ENCODE data around the gene FHDC1.

Gene FHDC1

DNA sequence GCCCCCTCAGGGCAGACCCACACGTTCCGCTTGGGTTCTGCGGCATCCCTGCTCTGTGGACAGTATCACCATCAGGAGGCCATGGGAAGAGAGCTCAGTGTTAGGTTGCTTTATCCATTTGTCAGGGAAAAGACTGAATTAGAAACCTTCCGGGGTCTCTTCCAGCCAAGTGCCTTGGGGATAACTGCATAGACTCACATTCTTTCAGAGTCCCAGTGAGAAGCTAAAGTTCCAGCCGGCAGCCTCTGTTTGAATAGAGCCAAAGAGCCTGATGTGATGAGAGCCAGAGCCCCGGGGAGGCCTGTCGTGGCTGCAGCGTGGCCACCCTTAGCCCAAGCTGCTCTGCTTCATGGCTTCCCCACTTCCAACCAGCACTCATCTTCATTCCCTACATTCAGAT, 85.2 kb downstream of the FHDC1 start:
- no peak overlapping the region for H2BK5ac ChIP-seq (ENCODE audit: low read depth, low read length, poor library complexity, severe bottlenecking)
- 92% methylated on average over 8 of the region's 8 CpGs for whole genome bisulfite sequencing
- H4K8ac ChIP-seq (ENCODE audit: low read length) = no peak overlapping the region

DNA sequence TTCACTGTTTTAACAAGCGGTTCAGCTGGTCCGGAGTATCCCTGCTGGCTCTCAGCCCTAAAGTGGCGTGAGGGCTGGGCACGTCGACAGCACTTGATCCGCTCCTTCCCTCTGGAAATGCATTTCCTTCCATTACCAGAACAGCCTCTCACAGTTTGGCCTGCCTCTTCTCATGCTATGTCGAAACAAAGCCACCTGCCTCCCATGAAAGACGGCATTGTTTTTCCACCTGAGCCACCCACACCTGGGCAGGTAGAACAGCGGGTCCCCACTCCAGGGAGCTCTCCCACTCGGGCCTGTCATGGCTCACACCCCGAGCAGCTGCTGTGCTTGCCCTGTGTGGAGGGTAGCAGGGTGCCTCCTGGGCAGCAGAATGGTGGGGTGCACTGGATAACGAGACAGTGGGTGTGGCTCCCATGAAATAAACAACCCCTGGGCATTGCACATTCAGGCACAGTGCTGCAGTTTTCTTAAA, 86.2 kb downstream of the FHDC1 start:
- 87% methylated on average over 12 of the region's 12 CpGs for WGBS

More for the DNA sequence above, 85.2 kb downstream of the FHDC1 start:
- Histone ChIP-seq H2AFZ (ENCODE audit: low read depth, low read length) (no peak overlapping the region), H4K91ac (ENCODE audit: low read length) (no peak overlapping the region), H3K9ac (ENCODE audit: low read length) (no peak overlapping the region), H2AK5ac (ENCODE audit: low read length, severe bottlenecking) (no peak overlapping the region), H3K36me3 (ENCODE audit: control insufficient read depth in 1 of 2, insufficient read depth in 2 of 2, low read depth in 1 of 2, low read length in 2 of 2) (no peaks in the 10 kb centered on the region), H3K18ac (ENCODE audit: low read depth in 1 of 2, low read length in 2 of 2) (no peak overlapping the region), H3K27ac (ENCODE audit: low read length, poor library complexity, severe bottlenecking) (no peak overlapping the region), H3K4me2 (ENCODE audit: low read length, poor library complexity, severe bottlenecking) (no peak overlapping the region), H3K9me3 (ENCODE audit: control insufficient read depth, low read length) (no peaks in the 10 kb centered on the region), H3K27me3 (ENCODE audit: control insufficient read depth in 1 of 2, insufficient read depth in 1 of 2, low read length in 2 of 2) (peaks cover 0 to 52% of the 10 kb centered on the region in 2 experiments), H3K4me3 (ENCODE audit: insufficient read depth in 1 of 2, low read depth in 1 of 2, low read length in 2 of 2) (peak overlapping the region in 1 of 2 experiments; percentile 4), H3K79me1 (replicated peaks; ENCODE audit: low read length, poor library complexity, severe bottlenecking) (no peaks in the 10 kb centered on the region), H3K4me1 (ENCODE audit: control insufficient read depth, insufficient read depth, low read depth, low read length) (peaks cover 1% of the 10 kb centered on the region), H2BK15ac (ENCODE audit: low read depth, poor library complexity, severe bottlenecking) (no peak overlapping the region), H3K4ac (ENCODE audit: low read depth in 1 of 2, low read length in 2 of 2) (no peak overlapping the region), H3K14ac (ENCODE audit: low read length in 2 of 2) (no peak overlapping the region), H2BK12ac (ENCODE audit: low read length in 2 of 2) (no peak overlapping the region), H3K23ac (ENCODE audit: low read length in 2 of 2) (no peak overlapping the region), H2BK120ac (ENCODE audit: low read depth, low read length) (no peak overlapping the region)
- DNase-seq = no peak

DNA sequence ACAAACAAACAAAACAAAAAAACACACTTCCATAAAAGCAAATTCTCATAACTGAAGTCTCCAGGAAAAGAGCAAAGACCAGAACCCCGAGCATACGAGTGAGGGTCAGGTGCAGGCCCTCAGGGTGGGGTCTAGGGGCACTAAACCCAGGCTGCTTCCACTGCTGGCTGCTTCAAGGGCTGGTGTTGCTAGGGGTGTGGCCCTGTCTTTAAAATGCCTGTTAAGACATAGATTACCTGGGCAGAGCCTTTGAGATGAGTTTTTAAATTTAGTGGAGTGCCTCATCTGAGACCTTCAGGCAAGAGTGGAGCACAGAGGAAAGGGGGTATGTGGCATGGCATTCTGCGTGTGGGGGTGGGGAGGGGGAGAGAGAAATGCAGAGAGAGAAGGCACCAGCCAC, 87.0 kb downstream of the FHDC1 start:
- no peak for DNase-seq
- Histone ChIP-seq H3K9ac (ENCODE audit: low read length) (no peak overlapping the region), H4K8ac (ENCODE audit: low read length) (no peak overlapping the region), H2BK15ac (ENCODE audit: low read depth, poor library complexity, severe bottlenecking) (no peak overlapping the region), H2BK120ac (ENCODE audit: low read depth, low read length) (no peak overlapping the region), H3K4me1 (ENCODE audit: control insufficient read depth, insufficient read depth, low read depth, low read length) (peaks cover 1% of the 10 kb centered on the region), H3K36me3 (ENCODE audit: control insufficient read depth in 1 of 2, insufficient read depth in 2 of 2, low read depth in 1 of 2, low read length in 2 of 2) (no peaks in the 10 kb centered on the region), H3K27me3 (ENCODE audit: control insufficient read depth in 1 of 2, insufficient read depth in 1 of 2, low read length in 2 of 2) (peaks cover 0 to 44% of the 10 kb centered on the region in 2 experiments), H2BK12ac (ENCODE audit: low read length in 2 of 2) (no peak overlapping the region), H2AK5ac (ENCODE audit: low read length, severe bottlenecking) (no peak overlapping the region), H3K79me1 (replicated peaks; ENCODE audit: low read length, poor library complexity, severe bottlenecking) (no peaks in the 10 kb centered on the region), H3K14ac (ENCODE audit: low read length in 2 of 2) (no peak overlapping the region), H3K27ac (ENCODE audit: low read length, poor library complexity, severe bottlenecking) (no peak overlapping the region), H3K23ac (ENCODE audit: low read length in 2 of 2) (no peak overlapping the region), H4K91ac (ENCODE audit: low read length) (no peak overlapping the region), H3K4me2 (ENCODE audit: low read length, poor library complexity, severe bottlenecking) (no peak overlapping the region), H3K9me3 (ENCODE audit: control insufficient read depth, low read length) (no peaks in the 10 kb centered on the region), H2AFZ (ENCODE audit: low read depth, low read length) (no peak overlapping the region), H3K4ac (ENCODE audit: low read depth in 1 of 2, low read length in 2 of 2) (no peak overlapping the region), H3K4me3 (ENCODE audit: insufficient read depth in 1 of 2, low read depth in 1 of 2, low read length in 2 of 2) (no peak overlapping the region), H3K18ac (ENCODE audit: low read depth in 1 of 2, low read length in 2 of 2) (no peak overlapping the region), H2BK5ac (ENCODE audit: low read depth, low read length, poor library complexity, severe bottlenecking) (no peak overlapping the region)
- 76% methylated on average over 3 of the region's 3 CpGs for WGBS

More for the DNA sequence above, 86.2 kb downstream of the FHDC1 start:
- no peak overlapping the region for H3K9ac ChIP-seq (ENCODE audit: low read length)
- no peak for DNase-seq
- no peaks in the 10 kb centered on the region for H3K36me3 ChIP-seq (ENCODE audit: control insufficient read depth in 1 of 2, insufficient read depth in 2 of 2, low read depth in 1 of 2, low read length in 2 of 2)
- H3K27me3 ChIP-seq (ENCODE audit: control insufficient read depth in 1 of 2, insufficient read depth in 1 of 2, low read length in 2 of 2) = peaks cover 0 to 52% of the 10 kb centered on the region in 2 experiments
- peaks cover 1% of the 10 kb centered on the region for H3K4me1 ChIP-seq (ENCODE audit: control insufficient read depth, insufficient read depth, low read depth, low read length)
- H4K8ac ChIP-seq (ENCODE audit: low read length) = no peak overlapping the region
- no peak overlapping the region for H3K4ac ChIP-seq (ENCODE audit: low read depth in 1 of 2, low read length in 2 of 2)
- no peaks in the 10 kb centered on the region for H3K9me3 ChIP-seq (ENCODE audit: control insufficient read depth, low read length)
- H2BK5ac ChIP-seq (ENCODE audit: low read depth, low read length, poor library complexity, severe bottlenecking) = no peak overlapping the region
- H3K27ac ChIP-seq (ENCODE audit: low read length, poor library complexity, severe bottlenecking) = no peak overlapping the region
- H2BK15ac ChIP-seq (ENCODE audit: low read depth, poor library complexity, severe bottlenecking) = no peak overlapping the region
- no peak overlapping the region for H3K18ac ChIP-seq (ENCODE audit: low read depth in 1 of 2, low read length in 2 of 2)
- H2BK12ac ChIP-seq (ENCODE audit: low read length in 2 of 2) = no peak overlapping the region
- H3K4me3 ChIP-seq (ENCODE audit: insufficient read depth in 1 of 2, low read depth in 1 of 2, low read length in 2 of 2) = no peak overlapping the region
- H3K14ac ChIP-seq (ENCODE audit: low read length in 2 of 2) = no peak overlapping the region
- H2AK5ac ChIP-seq (ENCODE audit: low read length, severe bottlenecking) = no peak overlapping the region
- H2BK120ac ChIP-seq (ENCODE audit: low read depth, low read length) = no peak overlapping the region
- no peak overlapping the region for H3K23ac ChIP-seq (ENCODE audit: low read length in 2 of 2)
- no peaks in the 10 kb centered on the region for H3K79me1 ChIP-seq (replicated peaks; ENCODE audit: low read length, poor library complexity, severe bottlenecking)
- H3K4me2 ChIP-seq (ENCODE audit: low read length, poor library complexity, severe bottlenecking) = no peak overlapping the region
- H4K91ac ChIP-seq (ENCODE audit: low read length) = no peak overlapping the region
- H2AFZ ChIP-seq (ENCODE audit: low read depth, low read length) = no peak overlapping the region

DNA sequence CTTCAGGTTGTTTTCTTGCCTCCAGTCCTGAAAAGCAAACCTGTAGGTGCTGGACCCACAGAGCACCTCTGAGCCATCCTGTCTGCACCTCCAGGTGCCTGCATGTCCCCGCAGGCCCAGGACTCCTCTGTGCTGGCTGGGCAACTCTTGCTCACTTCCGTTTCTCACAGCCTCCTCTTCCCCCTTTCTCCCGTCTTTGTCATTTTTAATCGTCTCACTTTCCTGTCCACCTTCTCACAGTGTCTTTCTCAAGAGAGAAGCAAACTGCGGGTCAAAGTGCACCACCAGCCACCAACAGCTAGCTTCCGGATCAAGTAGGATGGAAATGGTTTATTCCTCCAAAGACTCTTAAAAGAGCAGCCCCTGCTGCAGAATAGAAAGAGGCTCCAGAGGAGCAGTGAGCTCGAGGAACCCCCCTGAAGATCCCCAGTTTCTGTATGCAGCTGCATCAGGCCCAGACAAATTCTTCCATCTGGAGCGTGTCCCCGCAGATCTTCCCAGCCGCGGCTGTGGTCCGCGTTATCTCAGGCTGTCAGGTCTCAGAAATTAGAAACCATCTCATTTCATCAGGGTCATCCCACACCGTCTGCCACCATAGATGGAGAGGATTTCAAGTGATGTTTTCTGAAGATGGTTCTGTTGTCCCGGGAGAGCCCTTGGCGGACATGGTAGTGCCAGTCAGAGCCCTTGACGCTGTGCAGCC, 87.7 kb downstream of the FHDC1 start:
- WGBS = 85% methylated on average over 17 of the region's 17 CpGs
- Histone ChIP-seq H3K14ac (ENCODE audit: low read length in 2 of 2) (no peak overlapping the region), H2BK15ac (ENCODE audit: low read depth, poor library complexity, severe bottlenecking) (no peak overlapping the region), H3K18ac (ENCODE audit: low read depth in 1 of 2, low read length in 2 of 2) (no peak overlapping the region), H2BK12ac (ENCODE audit: low read length in 2 of 2) (no peak overlapping the region), H3K27me3 (ENCODE audit: control insufficient read depth in 1 of 2, insufficient read depth in 1 of 2, low read length in 2 of 2) (peaks cover 0 to 37% of the 10 kb centered on the region in 2 experiments), H3K4me1 (ENCODE audit: control insufficient read depth, insufficient read depth, low read depth, low read length) (peaks cover 1% of the 10 kb centered on the region), H3K27ac (ENCODE audit: low read length, poor library complexity, severe bottlenecking) (no peak overlapping the region), H2BK120ac (ENCODE audit: low read depth, low read length) (no peak overlapping the region), H4K8ac (ENCODE audit: low read length) (no peak overlapping the region), H2AFZ (ENCODE audit: low read depth, low read length) (no peak overlapping the region), H2AK5ac (ENCODE audit: low read length, severe bottlenecking) (no peak overlapping the region), H4K91ac (ENCODE audit: low read length) (no peak overlapping the region), H3K23ac (ENCODE audit: low read length in 2 of 2) (no peak overlapping the region), H3K36me3 (ENCODE audit: control insufficient read depth in 1 of 2, insufficient read depth in 2 of 2, low read depth in 1 of 2, low read length in 2 of 2) (no peaks in the 10 kb centered on the region), H3K4me3 (ENCODE audit: insufficient read depth in 1 of 2, low read depth in 1 of 2, low read length in 2 of 2) (no peak overlapping the region), H3K79me1 (replicated peaks; ENCODE audit: low read length, poor library complexity, severe bottlenecking) (no peaks in the 10 kb centered on the region), H3K4ac (ENCODE audit: low read depth in 1 of 2, low read length in 2 of 2) (no peak overlapping the region), H3K9ac (ENCODE audit: low read length) (no peak overlapping the region), H3K4me2 (ENCODE audit: low read length, poor library complexity, severe bottlenecking) (no peak overlapping the region), H3K9me3 (ENCODE audit: control insufficient read depth, low read length) (peaks cover under 1% of the 10 kb centered on the region), H2BK5ac (ENCODE audit: low read depth, low read length, poor library complexity, severe bottlenecking) (no peak overlapping the region)
- DNase-seq = no peak
